ENCODE results near the gene MRPL2.
A peak's percentile ranks its signal among the peaks of the same experiment; 100 is the strongest.

The MRPL2 gene

DNA sequence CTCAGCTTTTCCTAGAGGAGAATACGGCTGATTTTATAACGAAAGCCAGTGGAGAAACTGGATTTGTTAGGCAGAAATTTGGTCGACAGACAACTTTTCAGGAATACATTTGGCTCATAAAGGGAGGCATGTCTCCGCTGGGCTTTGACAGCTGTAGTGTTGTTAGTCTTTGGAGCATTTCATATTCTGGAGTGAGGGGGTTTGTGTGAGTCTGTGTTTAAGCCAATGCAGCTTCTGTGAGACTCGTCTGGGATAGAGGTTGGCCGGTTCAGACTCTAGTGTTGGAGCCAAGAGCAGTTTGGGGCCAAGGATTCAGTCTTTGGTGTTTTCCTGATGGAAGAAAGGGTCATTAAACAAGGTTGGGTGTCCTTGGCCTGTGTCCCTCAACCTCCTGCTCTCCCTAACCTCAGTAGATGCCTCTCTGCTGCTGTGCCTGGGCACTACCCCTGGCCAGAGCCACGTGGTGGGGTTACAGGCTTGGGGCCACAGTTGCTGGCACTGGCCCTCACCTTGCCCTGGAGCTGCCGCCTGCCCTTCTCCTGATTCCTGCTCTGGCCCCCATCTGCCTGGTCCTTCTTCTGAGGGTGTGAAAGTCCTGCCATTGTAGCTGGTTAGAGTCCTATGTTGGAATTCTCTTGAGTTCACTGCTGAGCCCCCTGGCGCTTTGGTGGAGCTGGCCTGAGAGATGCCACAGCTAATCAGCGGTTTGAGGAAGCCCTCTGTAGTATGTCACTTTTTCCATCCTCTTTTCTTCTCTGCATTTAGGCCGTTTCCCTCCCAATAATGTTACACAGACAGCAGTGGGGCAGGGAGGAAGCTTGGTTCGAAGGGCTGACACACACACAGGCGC, 23.8 kb upstream of the MRPL2 start:
- no peak for DNase-seq (ENCODE audit: low read depth)

DNA sequence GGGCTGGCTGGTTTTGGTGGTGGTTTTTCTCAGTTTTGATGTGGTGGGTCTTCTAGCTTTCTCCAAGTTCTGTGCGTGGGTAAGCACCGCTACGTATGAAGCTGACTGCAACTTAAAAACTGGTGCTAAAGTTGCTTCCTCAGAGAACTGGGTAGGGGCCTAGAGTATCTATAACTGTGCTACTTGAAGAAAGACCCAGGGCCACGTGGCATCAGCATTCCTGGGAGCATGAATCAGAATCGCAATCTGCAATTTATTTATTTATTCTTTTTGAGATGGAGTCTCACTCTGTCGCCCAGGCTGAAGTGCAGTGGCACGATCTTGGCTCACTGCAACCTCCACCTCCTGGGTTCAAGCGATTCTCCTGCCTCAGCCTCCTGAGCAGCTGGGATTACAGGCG, 22.7 kb upstream of the MRPL2 start:
- DNase-seq (ENCODE audit: low read depth): peak; percentile 43

DNA sequence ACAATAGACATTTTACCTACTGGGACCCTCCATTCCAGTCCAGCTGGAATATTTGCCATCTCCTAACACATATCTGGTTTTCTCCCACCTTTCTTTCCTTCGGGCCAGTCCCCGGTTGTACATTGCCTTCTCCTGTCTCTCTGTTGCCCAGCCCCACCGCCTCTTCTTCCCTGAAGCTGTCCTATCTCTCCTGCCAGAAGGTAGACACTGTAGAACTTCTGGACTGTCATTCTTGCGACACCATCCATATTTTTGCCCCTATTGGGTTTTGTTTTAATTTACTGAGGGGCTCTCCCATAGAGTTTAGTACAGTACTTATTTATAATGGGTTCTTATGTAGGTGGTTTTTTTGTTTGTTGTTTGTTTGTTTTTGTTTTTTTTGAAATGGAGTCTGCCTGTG, 21.8 kb upstream of the MRPL2 start:
- no peak for DNase-seq (ENCODE audit: low read depth)

DNA sequence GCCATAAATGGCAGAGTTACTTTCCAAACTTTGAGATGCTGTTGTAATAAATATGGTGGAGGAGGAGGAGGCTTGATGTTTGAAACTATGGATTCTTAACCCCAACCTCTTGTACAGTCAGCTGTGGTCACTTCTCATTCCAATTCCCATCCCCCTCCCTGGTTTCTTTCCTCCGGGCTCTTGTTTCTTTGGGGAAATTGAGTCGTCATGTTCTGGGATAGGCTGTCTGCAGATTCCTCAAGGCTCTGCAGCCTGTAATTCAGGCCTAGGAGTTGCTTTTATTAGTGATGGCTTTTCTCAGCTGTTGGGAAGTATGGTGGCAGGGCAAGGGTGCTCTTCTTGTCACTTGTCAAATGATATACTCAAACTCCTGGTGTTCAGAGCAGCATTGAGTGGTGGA, 19.5 kb upstream of the MRPL2 start:
- DNase-seq (ENCODE audit: low read depth): peak; percentile 73

DNA sequence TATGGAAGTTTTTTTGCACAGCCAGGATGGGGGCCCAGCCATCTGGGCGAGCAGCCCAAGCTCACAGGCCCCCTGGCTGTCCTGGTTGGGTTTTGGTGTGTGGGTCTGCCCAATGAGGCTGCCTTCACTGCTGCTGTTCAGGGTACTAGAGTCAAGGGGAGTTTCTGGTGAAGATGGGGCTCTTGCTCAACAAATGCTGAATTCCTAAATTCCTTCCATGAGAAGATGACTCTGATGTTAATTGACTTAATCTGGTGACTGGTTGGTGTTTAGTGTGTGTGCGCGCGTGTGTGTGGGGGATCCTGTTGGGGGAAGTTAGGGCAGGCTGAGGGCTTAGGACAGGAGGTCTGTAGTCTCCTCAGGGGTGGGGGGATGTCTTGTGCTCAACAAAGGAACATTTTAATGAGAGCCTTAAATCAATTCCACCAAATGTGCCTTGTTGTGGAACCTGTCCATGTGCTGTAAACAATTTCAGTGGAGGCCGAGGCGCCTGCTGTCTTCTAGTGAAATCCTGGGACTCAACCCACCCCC, 18.8 kb upstream of the MRPL2 start:
- DNase-seq (ENCODE audit: low read depth): peak; percentile 85

DNA sequence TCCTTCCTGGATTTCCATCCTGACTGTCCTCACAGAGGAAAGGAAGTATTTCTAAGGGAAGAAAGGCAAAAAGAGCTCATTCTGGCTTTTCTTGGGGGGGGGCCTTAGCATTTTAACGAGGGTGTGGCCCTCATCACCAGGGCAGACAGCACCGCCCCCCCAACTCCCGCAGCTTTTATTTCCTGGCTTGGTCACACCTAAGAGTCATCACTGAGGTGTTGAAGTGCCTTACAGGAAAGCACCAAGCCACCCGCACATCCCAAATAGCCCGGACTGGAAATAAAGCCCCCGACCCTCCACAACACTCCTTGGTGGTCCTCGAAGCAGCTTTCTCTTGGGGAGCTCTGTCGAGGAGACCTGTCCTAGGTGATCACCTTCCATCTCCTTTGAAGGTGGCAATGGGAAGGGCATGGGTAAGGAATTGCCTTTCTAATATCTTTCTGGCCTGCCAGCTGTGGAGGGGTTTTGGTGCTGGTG, 18.1 kb upstream of the MRPL2 start:
- no peak for DNase-seq (ENCODE audit: low read depth)

DNA sequence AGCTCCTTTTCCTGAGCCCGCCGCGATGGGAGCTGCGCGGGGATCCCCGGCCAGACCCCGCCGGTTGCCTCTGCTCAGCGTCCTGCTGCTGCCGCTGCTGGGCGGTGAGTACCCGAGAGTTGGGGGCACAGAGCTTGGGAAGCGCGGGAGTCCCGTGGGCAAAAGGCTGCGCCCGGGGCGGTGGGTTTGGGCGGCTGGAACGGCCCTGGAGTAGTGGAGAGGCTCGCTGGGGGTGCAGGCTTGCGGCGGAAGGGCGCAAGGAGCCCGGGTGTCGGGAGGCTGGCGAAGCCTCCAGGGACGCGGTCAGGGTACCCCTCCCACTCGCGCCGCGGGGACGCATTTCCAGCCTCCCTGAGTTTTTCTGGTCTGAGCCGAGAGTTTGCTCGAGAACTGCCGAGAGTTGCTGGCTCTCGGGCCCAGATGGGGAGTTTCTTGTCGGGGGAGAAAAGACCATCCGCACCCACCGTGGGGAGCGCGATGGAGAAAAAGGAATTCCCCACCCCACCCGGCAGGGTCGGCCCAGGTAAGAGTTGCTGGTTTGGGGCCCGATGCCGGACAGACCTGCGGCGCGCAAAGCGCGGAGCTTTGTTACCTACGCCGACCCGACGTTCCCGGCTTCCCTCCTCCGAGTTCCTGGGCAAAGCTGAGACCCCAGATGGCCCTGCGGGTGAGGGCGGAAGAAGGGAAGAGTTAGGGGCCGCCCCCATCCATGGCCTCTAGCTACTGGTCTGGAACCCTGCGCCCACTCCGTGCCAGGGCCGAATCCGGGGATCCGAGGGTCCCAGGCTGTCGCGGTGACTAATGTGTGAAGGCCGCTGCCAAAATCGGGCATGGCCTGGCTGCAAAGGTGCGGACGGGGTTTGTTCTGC, 17.5 kb upstream of the MRPL2 start:
- no peak for DNase-seq (ENCODE audit: low read depth)

DNA sequence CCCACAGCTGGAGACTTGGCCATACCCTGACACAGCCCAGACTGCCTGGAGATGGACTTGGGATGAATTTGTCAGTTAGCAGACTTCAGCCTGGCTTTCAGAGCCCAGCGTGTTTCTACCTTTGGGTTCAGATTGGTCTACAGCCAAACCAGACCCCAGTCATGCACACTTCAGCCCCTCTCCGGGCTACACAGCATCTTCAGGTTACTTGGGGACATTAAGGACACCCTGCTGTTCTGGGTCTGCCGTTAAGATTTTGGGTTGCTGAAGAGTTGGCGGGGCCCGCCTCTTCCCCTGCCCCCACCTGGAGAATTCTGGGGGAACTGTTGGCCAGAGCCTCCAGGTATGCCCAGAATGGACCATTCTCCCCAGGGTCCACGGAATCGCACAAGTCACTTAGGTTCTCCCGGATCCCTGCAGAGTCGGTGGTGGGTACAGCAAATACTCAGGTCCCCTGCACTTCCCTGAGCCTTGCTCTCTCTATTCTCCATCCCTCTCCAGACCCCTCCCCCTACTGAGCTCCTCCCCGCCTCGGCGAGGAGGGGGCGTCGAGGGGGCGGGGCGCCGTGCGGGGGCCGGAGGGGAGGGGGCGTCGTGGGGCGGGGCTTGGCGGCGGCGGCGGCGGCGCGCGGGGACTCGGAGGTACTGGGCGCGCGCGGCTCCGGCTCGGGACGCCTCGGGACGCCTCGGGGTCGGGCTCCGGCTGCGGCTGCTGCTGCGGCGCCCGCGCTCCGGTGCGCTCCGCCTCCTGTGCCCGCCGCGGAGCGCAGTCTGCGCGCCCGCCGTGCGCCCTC, 16.6 kb upstream of the MRPL2 start, which contains the start of gene PTK7:
Gene PTK7 (plus strand): TSS at position 645 of the 794 bp plus-strand sequence. CDS start 175 bp downstream, outside the sequence.
- peak; percentile 55 for DNase-seq (ENCODE audit: low read depth)

DNA sequence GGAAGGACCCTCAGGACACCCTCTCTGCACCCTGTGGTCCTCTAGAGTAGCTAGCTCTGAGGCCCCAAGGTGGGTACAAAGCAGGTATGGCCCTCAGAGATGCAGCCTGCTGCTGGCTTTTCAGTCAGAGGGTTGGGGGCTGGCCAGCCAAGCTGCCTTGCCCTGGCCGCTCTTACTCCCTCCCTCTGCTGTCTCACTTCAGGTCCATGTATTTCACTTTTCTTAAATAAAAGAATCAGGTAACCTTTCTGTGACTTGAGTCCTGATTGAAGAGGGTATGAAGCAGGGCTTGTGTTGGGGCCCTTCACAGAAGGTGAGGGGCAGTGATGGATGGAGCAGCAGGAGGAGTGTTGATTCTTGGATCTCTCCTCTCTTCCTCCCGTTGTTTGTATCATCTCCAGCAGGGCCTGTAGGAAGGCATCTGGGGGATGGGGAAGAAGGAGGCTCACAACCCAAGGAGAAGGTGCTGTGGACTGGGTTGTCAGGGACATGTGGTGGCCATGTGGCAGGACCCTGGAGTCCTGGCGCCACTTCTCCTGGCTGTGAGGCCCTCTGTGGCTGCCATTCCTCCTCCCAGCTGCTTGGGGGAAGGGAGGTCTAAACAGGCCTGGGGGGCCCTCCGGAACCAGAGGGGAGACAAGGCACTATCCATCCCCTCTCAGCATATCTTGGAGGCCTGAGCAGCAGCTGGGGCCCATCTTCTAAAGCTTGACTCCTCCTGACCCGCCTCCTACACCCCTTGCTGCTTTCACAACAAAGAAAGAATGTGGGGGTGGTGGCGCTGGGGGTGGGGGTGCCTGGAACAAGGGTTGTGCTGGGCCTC, 15.8 kb upstream of the MRPL2 start:
- peak; percentile 42 for DNase-seq (ENCODE audit: low read depth)

DNA sequence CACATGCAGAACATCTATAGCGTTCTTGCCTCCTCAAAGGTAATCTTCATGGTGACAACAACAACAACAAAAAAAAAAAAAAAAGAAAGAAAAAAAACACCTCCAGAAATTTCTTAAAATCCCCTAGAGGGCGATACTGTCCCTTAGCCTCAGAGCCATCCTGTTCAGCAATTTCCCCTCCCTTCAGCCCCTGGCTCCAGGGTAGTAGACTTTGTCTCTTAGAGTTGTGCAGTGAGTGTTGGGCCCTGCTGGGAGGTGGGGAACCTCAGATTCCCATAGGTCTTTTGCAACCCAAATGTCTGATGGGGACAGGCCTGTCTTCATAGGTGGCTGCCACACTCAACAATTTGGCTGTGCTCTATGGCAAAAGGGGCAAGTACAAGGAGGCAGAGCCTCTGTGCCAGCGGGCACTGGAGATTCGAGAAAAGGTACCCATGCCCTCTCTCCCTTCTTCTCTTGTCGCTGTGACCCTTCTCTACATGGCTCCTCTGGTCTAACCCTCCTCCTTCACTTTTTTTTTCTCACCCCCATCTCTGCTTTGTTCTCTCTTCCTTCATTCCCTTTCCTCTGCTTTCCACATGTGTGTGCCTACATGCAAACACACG, 10.9 kb upstream of the MRPL2 start:
- DNase-seq (ENCODE audit: low read depth): peak; percentile 69

DNA sequence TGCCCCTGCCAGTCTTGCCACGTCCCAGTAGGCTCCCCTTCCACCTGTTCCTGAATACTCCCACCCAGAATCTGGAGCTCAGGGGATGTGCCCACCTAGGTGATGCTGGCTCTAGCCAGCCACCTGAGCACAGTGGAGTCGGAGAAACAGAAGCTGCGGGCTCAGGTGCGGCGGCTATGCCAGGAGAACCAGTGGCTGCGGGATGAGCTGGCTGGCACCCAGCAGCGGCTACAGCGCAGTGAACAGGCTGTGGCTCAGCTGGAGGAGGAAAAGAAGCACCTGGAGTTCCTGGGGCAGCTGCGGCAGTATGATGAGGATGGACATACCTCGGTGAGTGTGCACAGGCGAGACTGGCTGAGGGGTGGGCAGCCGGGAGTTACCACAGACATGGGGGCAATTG, 3.6 kb upstream of the MRPL2 start:
- no peak for DNase-seq (ENCODE audit: low read depth)

DNA sequence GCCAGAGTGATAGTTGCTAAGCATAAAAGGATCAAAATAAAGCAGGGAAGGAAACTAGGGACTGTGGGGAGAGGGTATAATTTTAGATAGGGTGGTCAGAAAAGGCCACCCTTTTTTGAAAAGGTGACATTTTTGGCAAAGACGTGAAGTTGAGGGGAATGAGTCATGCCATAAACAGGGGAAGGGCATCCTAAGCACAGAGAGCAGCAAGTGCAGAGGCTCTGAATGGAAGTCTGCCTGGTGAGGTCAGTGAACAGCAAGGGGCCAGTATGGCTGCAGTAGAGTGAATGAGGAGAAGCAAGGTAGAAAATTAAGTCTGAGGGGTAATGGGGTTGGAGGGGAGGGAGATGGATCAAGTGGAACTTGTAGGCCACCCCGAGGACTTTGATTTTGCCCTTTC, 2.6 kb upstream of the MRPL2 start:
- no peak for DNase-seq (ENCODE audit: low read depth)

DNA sequence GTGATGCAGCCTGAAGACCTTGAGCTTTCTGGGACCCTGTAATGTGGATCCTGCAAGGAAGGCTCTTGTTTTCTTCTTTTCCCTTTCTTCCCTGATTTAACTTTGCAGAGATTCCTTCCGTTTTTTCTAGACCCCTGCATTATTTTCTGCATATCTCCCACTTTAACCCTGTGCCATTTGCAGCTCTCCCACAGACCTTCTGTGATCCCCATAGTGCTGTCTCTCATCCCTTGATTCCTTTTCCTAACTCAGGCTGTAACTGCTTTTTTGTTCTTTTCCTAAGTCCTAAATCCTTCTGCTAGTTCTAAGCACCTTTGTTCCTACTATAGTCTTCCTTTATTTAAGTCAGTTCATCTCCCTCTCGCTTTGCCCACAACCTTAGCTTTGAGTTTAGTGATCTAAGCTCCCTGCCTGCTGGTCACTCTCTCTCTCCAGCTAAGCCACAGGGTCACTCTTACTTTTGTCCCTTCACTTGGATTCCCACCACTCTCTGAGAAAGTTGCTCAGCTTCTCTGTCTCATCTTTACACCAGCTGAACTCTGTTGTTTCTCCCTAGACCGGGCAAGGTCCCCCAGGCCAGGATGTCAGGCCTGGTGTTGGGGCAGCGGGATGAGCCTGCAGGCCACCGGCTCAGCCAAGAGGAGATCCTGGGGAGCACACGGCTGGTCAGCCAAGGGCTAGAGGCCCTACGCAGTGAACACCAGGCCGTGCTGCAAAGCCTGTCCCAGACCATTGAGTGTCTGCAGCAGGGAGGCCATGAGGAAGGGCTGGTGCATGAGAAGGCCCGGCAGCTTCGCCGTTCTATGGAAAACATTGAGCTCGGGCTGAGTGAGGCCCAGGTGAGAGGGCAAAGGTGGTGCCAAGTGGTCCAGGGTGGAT, 1.8 kb upstream of the MRPL2 start:
- no peak for DNase-seq (ENCODE audit: low read depth)

DNA sequence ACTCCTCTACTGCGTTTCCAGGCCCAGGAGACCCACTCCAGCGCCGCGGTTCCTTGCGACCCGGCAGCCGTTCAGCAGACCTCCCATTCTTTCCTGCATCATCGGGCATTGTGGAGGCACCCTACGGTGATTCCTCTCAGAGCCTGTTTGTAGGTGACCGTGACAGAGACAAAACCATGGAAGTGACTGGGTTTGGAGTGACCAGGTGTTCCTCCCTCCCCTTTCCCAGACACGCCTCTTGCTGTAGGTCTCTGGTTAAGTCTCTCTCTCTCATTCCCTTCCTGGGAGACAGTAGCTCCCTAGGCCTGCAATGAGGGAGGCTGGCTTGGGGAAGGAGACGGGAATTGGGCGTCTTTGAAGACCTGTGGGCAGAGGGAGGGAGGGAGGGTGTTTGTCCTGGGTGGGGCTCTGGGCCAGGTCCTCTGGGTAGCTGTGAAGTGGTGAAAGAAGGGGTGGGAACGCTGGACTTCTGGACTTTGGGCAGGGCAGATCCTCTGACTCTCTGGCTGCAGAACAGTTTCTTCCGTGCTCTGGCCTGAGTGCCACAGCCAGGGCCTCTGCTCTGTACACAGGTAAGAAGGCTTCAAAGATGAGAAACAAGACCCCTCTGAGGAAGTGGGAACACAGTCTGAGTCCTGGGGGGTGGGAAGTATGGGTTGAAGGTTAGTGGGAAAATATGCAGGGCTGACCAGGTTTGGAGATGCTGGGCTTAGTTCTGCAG, 960 bp upstream of the MRPL2 start:
- DNase-seq (ENCODE audit: low read depth): no peak

DNA sequence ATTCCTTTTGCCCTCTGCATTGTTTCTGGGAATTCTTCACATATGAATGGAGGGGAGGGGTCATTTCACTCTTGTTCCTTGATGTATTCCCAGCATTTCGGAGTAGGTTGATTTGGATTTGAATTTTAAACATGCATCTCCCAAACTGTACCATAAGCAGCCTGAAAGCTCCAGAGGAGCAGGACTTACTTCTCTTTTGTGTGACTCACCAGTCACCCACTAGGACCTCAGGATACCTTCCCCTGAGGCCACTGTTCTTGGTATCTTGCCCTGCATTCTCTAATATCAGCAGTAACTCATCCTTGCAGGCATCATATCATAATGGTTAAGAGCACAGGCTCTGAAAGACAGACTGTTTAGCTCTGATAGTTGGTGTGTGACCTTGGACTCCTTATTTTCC, 703 bp downstream of the MRPL2 start:
- no peak for DNase-seq (ENCODE audit: low read depth)

DNA sequence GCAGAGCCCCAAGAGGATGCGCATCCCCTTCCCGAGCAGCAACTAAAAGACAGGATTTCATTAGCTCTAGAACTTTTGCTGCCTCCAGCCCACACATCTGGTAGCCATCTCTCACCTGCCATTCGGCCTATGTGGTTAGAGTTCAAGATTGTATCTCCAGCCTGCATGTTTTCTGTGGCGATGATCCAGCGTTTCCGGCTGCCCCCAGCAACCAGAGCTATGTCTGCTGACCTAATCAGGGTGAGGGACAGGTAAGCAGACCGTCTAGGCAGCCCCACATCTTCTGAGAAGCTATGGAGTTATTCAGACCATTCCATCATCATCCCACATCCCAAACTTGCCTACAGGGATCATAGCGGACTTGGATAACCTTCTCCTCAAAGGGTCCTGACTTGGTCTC, 3.3 kb downstream of the MRPL2 start:
- DNase-seq (ENCODE audit: low read depth): no peak

DNA sequence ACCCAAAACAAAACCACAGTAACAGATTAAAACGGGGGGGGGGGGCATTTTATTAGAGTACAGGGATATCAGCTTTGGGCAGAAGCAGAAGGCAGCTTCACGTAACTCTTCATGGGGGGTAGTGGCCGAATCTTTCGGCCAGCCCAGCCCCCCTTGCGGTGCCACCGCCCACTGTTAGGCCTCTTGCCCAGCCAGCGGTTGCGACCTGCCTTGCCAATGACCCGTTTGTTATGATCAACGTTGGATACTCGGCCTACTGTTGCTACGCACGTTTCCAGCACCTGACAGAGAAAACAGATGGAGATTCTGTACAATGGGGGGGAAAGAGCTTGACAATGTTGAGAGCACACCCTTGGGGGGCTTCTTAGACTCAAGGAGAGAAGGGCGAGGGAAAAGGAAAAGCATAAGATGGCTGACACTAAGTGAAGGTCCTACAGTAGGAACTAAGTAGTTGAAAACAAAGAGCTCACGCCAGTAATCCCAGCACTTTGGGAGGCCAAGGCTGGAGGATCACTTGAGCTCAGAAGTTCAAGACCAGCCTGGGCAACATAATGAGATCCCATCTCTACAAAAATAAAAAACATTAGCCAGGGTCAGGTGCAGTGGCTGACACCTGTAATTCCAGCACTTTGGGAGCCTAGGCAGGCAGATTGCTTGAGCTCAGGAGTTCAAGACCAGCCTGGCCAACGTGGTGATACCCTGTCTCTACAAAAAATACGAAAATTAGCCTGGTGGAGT, 4.9 kb downstream of the MRPL2 start:
- no peak for DNase-seq (ENCODE audit: low read depth)

DNA sequence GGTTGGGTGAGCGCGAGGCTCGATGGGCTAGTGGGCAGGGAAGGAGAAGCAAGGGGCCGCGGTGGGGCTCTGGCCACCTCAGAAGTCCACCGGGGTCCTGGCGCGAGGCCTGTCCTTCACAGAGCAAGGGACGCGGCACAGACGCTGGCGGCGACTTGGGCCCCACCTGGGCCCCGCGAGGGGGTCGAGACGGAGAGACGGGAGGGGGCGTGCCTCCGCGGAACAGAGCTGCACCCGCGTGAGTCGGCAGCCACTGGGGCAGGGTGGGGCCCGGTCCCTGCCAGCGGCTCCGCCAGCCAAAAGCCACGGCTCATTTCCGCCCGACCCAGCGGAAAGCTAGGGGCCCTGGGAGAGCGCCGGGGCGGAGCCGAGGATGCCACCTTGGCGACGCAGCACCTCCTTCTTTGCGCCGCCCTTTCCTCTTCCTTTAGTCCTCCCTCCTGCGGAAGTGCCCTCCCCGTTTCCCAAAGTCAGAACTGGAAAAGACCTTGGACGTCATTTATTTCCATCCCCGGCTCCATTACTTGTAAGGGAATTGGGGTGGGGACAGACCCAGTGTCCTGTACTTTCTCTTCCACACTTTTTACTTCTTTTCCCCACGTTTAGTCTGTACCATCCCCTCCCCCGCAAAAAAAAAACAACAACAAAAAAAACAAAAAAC, 5.6 kb downstream of the MRPL2 start, which contains the start of gene CUL7:
Gene CUL7 (minus strand): TSS at position 307 of the 661 bp plus-strand sequence. CDS start 1,063 bp downstream, outside the sequence.
- DNase-seq (ENCODE audit: low read depth): peak; percentile 96
